GM12873 (cell line): Measurements from ENCODE around the gene TRPM3.

Source experiments
- TF ChIP-seq, protein P1 (sequence below): IDR thresholded peaks from 2 replicates; pipeline ENCODE4 v1.5.1; 2012; ENCODE audit warnings: low read depth, mild to moderate bottlenecking, moderate library complexity, low read length, control low read depth; ENCODE audit not compliant: insufficient read depth; ENCODE audit errors: missing control alignments

Gene TRPM3

DNA sequence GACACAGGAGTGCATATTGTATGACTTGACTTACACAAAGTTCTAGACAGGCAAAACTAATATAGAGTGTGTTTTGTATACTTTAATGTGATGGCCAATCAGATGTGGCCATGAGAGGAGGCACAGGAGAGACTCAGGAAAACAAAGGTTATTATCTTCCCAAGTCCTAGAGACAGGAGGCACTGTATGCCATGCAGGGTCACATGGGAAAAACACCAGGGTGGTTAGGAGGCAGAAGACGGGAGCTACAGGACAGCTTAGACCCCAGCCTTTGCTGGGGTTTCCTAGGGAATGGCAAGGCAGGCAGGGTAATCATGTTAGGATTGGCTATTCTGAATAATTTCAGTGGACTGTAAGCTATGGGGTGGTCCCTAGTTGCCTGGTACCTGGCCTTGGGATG lies 16.2 kb downstream of the TRPM3 start:
- TF ChIP-seq, protein P1, sequence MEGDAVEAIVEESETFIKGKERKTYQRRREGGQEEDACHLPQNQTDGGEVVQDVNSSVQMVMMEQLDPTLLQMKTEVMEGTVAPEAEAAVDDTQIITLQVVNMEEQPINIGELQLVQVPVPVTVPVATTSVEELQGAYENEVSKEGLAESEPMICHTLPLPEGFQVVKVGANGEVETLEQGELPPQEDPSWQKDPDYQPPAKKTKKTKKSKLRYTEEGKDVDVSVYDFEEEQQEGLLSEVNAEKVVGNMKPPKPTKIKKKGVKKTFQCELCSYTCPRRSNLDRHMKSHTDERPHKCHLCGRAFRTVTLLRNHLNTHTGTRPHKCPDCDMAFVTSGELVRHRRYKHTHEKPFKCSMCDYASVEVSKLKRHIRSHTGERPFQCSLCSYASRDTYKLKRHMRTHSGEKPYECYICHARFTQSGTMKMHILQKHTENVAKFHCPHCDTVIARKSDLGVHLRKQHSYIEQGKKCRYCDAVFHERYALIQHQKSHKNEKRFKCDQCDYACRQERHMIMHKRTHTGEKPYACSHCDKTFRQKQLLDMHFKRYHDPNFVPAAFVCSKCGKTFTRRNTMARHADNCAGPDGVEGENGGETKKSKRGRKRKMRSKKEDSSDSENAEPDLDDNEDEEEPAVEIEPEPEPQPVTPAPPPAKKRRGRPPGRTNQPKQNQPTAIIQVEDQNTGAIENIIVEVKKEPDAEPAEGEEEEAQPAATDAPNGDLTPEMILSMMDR = no peak

DNA sequence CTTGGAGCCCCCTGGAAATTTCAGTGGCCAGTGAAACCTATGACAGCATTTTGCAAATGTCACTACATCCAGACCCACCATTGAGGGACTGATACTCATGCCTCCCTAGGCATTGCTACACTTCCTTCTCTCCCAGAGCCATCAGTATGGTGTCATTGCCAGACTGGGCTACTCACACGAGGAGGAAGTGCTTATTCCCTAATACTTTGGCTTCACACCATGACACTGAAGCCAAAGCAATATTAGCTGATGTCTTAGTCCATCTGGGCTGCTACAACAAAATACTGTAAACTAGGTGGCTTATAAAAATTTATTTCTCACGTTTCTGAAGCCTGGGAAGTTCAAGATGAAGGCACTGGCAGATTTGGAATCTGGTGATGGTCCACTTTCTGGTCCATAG lies 22.6 kb downstream of the TRPM3 start:
- TF ChIP-seq, protein P1 = no peak

DNA sequence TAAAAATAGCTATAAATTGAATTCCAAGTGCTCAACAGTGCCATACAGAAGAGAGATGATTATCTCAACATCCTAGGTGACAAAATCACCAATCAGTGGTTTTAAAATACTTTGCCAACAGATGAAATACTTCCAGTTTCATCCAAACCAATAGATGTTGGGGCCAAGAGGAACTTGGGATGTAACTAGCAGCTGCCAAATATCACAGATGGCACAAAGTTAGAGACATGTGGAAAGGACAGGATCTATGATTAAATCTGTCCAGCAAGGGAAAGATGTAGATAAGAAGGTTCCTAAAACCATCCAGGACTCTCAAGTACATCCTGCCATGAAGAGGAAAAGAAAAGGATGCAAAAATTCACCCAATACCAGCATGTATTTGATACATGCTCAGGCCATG lies 23.8 kb downstream of the TRPM3 start:
- TF ChIP-seq, protein P1 = no peak

DNA sequence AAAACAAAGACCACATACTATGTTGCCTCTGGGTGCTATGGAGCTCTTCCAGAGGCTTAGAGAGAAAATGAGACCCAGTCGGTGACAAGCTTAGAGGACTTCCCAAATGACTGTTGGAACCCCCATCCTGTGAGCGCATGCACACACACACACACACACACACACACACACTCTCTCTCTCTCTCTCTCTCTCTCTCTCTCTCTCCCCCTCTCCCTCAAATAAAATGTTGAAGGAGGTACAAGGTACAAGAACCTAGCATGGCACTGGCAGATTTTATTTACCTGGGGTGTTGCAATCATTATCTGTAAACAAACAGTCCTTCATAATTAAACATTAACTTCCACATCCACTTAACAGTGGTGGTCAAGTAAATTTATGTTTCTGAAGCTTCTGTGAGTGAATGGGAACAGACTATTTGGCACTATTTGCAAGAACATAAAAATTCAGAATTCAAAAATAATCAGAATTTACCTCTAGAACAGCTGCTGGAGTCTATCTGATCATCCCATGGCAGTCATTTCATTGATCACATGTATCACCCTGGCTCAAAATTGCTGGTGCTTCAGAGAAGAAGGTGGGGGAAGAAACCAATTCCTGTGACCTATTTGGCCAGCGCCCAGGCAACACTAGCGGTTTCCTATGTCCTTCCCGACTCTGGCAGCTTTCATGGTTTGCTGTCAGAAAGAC lies 24.9 kb downstream of the TRPM3 start:
- TF ChIP-seq, protein P1 = no peak

DNA sequence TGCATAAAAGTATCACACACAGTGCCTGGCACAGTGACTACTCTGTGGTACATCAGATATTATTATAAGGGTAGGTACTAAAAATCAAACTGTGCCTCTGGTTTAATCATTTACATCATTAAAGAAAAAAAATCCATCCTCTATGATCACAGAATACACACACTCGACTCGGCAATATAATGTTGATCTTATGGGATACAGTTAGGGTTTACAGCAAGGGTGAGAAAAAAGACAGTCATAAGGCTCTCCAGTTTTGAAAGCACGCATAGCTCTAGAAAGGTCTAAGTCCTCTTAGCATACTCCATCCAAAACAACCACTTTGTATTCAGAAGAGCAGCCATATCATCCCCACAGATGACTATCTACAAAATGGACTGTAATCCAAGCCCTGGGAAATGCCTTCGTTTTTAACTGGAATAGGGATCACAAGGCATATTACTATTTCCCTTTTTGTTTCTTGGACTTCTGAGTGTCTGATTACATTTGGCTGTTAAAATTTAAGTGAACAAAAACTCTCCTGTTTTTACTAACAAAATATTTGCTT lies 26.6 kb downstream of the TRPM3 start:
- TF ChIP-seq, protein P1 = no peak

DNA sequence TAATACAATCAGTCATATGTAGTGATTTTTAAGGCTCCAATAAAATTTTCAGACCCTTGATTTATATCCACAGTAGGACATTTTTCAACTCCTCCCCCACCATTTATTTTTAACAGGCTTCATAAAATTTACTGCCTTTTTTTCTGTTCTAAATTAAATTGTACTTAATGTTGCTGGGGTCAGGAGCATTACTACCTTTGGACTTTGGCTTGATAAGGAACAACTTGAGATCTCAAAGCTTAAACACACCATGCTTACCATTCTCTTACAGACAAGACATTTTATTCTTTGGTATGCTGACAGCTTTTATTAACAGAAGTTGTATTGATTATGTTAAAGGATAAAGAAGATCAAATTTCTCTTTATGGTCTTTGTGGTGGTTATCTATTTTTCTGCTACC lies 30.5 kb downstream of the TRPM3 start:
- TF ChIP-seq, protein P1 = no peak

DNA sequence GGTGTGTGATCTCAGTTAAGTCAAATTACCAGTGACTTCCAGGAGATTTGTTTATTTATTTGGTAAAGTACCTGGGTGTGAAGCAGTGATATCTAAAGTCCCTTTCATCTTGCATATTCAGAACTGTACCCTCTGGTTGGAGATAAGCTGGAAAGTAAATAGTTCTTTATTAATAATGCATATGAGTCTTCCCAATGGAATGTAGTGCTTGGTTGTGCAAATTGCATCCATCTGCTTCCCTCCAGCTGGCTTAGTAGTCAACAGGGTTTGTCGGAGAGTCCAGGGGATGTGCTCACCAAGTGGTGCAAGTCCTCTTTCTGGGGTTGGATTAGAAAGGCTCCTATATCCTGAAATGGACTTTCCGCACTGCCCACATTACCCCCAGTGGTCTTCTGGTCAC lies 42.0 kb downstream of the TRPM3 start:
- TF ChIP-seq, protein P1 = no peak
